GM12864 (cell line): ENCODE measurements around the gene IL3RA.
"Not testable (repeated sequence)": the region's sequence is repeated elsewhere in the genome, so short reads cannot be mapped to it uniquely, and the experiment has no call there.

Experiments used
- DNase-seq: peaks from one replicate; pipeline ENCODE4 v3.0.0-alpha.2; 2011; ENCODE audit warnings: low read depth
- H3K4me3 ChIP-seq: 2 replicates; pipeline ENCODE4 v1.5.1; 2011; ENCODE audit warnings: mild to moderate bottlenecking, low read depth, low read length, control low read depth
- TF ChIP-seq, protein P1 (sequence below): IDR thresholded peaks from 2 replicates; pipeline ENCODE4 v1.5.1; 2011; ENCODE audit warnings: low read depth, mild to moderate bottlenecking, moderate library complexity, low read length, control low read depth, inconsistent platforms; ENCODE audit errors: missing control alignments

The IL3RA gene

DNA sequence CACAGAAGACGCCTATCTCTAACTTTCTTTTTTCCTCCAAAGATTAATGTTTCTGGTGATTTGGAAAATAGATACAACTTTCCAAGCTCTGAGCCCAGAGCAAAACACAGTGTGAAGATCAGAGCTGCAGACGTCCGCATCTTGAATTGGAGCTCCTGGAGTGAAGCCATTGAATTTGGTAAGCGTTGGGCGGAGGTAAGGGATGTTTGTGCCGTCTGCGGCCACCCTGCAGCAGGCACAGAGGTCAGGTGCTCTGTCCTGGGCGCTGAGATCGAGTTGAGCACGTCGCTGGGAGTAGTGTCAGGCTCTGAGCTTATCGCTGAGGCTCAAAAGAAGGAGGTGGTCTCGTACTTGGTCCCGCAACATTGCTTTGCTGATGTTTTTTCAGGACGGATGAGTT is 36.1 kb upstream of the IL3RA start:
- DNase-seq: no peak
- TF ChIP-seq, protein P1, sequence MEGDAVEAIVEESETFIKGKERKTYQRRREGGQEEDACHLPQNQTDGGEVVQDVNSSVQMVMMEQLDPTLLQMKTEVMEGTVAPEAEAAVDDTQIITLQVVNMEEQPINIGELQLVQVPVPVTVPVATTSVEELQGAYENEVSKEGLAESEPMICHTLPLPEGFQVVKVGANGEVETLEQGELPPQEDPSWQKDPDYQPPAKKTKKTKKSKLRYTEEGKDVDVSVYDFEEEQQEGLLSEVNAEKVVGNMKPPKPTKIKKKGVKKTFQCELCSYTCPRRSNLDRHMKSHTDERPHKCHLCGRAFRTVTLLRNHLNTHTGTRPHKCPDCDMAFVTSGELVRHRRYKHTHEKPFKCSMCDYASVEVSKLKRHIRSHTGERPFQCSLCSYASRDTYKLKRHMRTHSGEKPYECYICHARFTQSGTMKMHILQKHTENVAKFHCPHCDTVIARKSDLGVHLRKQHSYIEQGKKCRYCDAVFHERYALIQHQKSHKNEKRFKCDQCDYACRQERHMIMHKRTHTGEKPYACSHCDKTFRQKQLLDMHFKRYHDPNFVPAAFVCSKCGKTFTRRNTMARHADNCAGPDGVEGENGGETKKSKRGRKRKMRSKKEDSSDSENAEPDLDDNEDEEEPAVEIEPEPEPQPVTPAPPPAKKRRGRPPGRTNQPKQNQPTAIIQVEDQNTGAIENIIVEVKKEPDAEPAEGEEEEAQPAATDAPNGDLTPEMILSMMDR: no peak
- H3K4me3 ChIP-seq: no peak overlapping the region

- TF ChIP-seq, protein P1: no peak
- H3K4me3 ChIP-seq: no peak overlapping the region
- DNase-seq: no peak
These were observed 31.2 kb upstream of the IL3RA start for GRCh38 chrX:1305411-1305810.

GRCh38 chrX:1306909-1307625 is 29.5 kb upstream of the IL3RA start:
- TF ChIP-seq, protein P1: no peak
- no peak for DNase-seq
- H3K4me3 ChIP-seq: no peak overlapping the region

GRCh38 chrX:1307626-1308340 is 28.8 kb upstream of the IL3RA start:
- DNase-seq: no peak
- TF ChIP-seq, protein P1: no peak
- no peak overlapping the region for H3K4me3 ChIP-seq

- TF ChIP-seq, protein P1: no peak
- no peak overlapping the region for H3K4me3 ChIP-seq
- no peak for DNase-seq
These were observed 28.1 kb upstream of the IL3RA start for GRCh38 chrX:1308476-1308875.

- not testable (repeated sequence) for DNase-seq, H3K4me3 ChIP-seq
These were observed 27.7 kb upstream of the IL3RA start for GRCh38 chrX:1308917-1309316.

GRCh38 chrX:1313788-1314187 is 22.8 kb upstream of the IL3RA start:
- TF ChIP-seq, protein P1: no peak
- no peak overlapping the region for H3K4me3 ChIP-seq
- no peak for DNase-seq
